HUES48 (cell line): ENCODE data around the gene DOCK6.
"Not testable (repeated sequence)": the region's sequence is repeated elsewhere in the genome, so short reads cannot be mapped to it uniquely, and the experiment has no call there.

ENCODE experiments used
- H3K27ac ChIP-seq: one replicate; pipeline ENCODE4 v1.7.0; 2013; ENCODE audit warnings: low read depth, low read length, inconsistent platforms
- H3K27me3 ChIP-seq: 2 replicates; pipeline ENCODE4 v1.6.1; 2013; ENCODE audit warnings: mild to moderate bottlenecking, low read length; ENCODE audit not compliant: control insufficient read depth, insufficient read depth
- H3K36me3 ChIP-seq: 2 replicates; pipeline ENCODE4 v1.6.1; 2013; ENCODE audit warnings: low read length; ENCODE audit not compliant: control insufficient read depth, insufficient read depth
- H3K4me1 ChIP-seq: 2 replicates; pipeline ENCODE4 v1.6.1; 2013; ENCODE audit warnings: mild to moderate bottlenecking, low read length; ENCODE audit not compliant: control insufficient read depth, insufficient read depth
- H3K4me3 ChIP-seq: 2 replicates; pipeline ENCODE4 v1.5.1; 2013; ENCODE audit warnings: mild to moderate bottlenecking, low read depth, low read length
- H3K9ac ChIP-seq: 2 replicates; pipeline ENCODE4 v1.6.1; 2013; ENCODE audit warnings: mild to moderate bottlenecking, low read depth, low read length, moderate library complexity
- H3K9me3 ChIP-seq: 2 replicates; pipeline ENCODE4 v1.6.1; 2013; ENCODE audit warnings: low read length; ENCODE audit not compliant: control insufficient read depth, insufficient read depth

DOCK6 gene

DNA sequence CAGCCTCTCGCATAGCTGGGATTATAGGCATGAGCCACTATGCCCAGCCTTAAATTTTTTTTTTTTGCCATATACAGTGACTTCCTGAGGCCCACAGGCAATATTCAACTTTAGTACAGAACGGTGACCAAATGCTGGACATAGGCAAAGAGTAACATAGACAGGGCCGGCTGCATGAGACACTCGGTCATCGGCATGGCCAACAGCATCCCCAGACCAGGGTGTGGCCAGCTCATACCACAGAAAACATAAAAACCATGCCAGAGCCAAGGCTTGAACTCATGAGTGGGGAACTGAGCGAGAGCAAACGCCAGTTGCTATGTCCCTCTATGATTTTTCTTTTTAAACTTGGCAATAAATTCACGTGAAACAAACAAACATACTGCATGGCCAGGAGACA is 82.0 kb downstream of the DOCK6 start:
- H3K9me3 ChIP-seq = no peaks in the 10 kb centered on the region
- H3K27ac ChIP-seq = no peak overlapping the region
- no peaks in the 10 kb centered on the region for H3K4me1 ChIP-seq
- no peaks in the 10 kb centered on the region for H3K27me3 ChIP-seq
- no peak overlapping the region for H3K9ac ChIP-seq
- peaks cover 24% of the 10 kb centered on the region for H3K36me3 ChIP-seq
- no peak overlapping the region for H3K4me3 ChIP-seq

DNA sequence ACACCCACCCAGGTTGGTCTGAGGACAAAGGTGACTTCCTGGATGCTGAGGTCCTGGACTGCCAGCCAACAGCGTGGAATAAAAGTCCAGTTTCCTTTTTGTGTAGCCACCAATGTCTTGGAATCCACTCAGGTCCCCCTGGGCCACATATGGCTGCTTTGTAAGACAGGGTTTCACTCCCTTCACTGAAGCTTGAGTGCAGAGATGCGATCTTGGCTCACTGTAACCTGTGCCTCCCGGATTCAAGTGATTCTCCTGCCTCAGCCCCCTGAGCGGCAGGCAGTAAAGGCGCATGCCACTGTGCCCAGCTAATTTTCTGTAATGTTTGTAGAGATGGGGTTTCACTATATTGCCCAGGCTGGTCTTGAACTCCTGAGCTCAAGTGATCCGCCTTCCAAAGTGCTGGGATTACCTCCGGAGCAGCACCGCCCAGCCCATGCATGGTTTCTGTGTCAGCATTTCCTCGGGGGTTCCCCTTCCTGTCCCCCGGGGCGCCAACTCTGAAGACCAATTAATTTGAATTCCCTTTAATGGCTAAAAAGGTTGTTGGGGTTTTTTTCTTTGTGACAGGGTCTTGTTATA is 82.5 kb downstream of the DOCK6 start:
- Histone ChIP-seq H3K27ac (no peak overlapping the region), H3K9ac (no peak overlapping the region), H3K36me3 (peaks cover 25% of the 10 kb centered on the region)

DNA sequence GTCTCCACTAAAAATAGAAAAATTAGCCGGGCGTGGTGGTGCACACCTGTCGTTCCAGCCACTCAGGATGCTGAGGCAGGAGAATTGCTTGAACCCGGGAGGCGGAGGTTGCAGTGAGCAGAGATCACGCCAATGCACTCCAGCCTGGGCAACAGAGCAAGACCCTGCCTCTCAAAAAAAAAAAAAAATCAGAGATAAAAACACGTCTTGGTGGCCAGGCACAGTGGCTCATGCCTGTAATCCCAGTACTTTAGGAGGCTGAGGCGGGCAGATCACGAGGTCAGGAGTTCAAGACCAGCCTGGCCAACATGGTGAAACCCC is 83.2 kb downstream of the DOCK6 start:
- H3K9ac ChIP-seq, H3K27me3 ChIP-seq, H3K27ac ChIP-seq, H3K4me1 ChIP-seq, H3K4me3 ChIP-seq, H3K9me3 ChIP-seq: not testable (repeated sequence)
- peaks cover 32% of the 10 kb centered on the region for H3K36me3 ChIP-seq

More for the DNA sequence above, 82.5 kb downstream of the DOCK6 start:
- no peaks in the 10 kb centered on the region for H3K4me1 ChIP-seq
- no peak overlapping the region for H3K4me3 ChIP-seq
- no peaks in the 10 kb centered on the region for H3K27me3 ChIP-seq
- no peaks in the 10 kb centered on the region for H3K9me3 ChIP-seq

DNA sequence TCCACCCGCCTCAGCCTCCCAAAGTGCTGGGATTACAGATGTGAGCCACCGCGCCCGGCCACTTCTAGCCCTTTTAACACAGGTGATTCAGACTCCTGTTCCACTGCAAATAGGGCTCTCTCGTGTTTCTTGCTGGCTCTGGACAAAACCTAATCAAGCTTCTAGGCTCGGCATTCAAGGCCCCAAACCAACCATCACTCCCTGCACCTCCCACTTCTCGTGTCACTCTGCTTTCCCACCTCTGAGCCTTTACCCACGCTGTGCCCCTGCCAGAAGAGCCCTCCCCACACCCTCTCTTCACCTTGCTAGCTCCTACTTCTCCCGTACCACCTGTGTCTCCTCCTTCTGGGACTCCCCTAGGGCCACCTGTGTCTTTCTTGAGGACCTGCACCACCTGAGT is 84.7 kb downstream of the DOCK6 start:
- Histone ChIP-seq H3K27ac (no peak overlapping the region), H3K27me3 (no peaks in the 10 kb centered on the region), H3K9ac (no peak overlapping the region), H3K4me1 (no peaks in the 10 kb centered on the region), H3K36me3 (peaks cover 47% of the 10 kb centered on the region), H3K9me3 (no peaks in the 10 kb centered on the region), H3K4me3 (no peak overlapping the region)

DNA sequence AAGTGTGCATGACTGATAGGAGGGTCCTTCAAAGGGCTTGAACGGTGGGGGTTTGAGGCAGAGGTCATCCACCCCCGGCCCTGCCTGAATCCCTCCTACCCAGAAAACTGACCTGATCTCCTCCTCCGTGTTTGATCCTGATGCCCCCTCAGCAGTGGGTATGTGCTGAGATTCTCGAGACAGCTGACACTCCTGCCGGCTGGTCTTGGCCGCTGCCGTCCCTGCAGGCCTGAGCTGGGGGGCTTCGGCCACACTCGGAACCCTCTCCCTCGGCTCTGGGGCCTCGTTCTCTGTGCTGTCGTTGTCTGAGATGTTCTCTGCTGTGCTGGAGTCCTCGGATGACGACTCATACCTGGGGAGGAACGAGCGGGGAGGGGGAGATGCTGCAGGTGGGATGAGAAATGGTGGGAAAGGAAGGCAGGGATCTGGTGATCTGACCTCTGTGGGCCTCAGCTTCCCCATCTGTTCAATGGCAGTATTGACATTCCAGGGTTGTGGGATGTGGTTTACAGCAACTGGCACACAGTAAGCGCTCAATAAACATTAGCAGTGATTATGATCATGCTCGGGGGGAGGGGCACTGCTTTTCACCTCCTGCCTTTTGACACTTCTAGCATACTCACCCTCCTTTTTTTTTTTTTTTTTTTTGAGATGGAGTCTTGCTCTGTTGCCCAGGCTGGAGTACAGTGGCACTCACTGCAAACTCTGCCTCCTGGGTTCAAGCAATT is 85.7 kb downstream of the DOCK6 start:
- H3K4me1 ChIP-seq = no peaks in the 10 kb centered on the region
- no peak overlapping the region for H3K27ac ChIP-seq
- H3K4me3 ChIP-seq = no peak overlapping the region
- peaks cover 51% of the 10 kb centered on the region for H3K36me3 ChIP-seq
- H3K9me3 ChIP-seq = no peaks in the 10 kb centered on the region
- no peaks in the 10 kb centered on the region for H3K27me3 ChIP-seq
- no peak overlapping the region for H3K9ac ChIP-seq

DNA sequence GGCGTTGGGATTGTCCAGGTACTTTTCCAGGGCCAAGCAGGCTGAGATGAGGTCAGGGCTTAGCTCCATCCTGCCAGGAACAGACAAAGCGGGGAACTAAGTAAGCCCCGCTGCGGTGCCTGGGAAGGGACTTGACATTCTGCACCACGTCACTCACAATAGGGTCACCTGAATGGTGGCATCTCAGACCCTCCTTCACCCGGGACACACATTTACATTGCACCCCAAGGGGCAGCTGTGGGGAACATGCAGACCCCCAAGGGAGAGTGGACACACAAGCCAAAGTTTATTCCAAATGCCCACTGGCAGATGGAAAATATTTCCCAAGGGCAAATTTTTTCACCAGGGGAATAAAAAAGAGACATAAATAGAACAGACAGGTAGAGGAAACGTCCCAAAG is 86.4 kb downstream of the DOCK6 start:
- H3K9me3 ChIP-seq = no peaks in the 10 kb centered on the region
- H3K4me1 ChIP-seq = no peaks in the 10 kb centered on the region
- H3K27me3 ChIP-seq = no peaks in the 10 kb centered on the region
- H3K4me3 ChIP-seq = no peak overlapping the region
- H3K27ac ChIP-seq = no peak overlapping the region
- H3K36me3 ChIP-seq = peaks cover 51% of the 10 kb centered on the region
- H3K9ac ChIP-seq = no peak overlapping the region

DNA sequence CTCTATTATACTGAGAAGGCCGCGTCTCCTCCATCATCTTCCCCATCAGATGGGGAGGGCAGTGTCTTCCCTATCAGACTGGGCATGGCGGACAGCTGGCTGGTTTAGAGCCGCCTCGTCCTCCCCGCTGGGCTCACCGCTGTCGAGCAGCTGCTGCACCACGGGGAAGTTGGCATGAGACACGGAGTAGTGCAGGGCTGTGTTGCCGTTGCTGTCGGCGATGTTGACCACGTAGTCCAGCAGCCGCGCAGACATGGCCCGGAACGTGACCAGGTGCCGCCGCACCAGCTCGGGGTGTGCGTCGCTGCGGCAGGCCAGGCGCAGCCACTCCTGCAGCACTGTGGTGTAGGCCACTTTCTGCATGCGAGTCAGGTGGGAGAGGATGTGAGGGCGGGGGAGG is 88.0 kb downstream of the DOCK6 start:
- H3K27ac ChIP-seq = no peak overlapping the region
- peaks cover 63% of the 10 kb centered on the region for H3K36me3 ChIP-seq
- no peak overlapping the region for H3K9ac ChIP-seq
- H3K4me1 ChIP-seq = no peaks in the 10 kb centered on the region
- H3K27me3 ChIP-seq = no peaks in the 10 kb centered on the region
- no peak overlapping the region for H3K4me3 ChIP-seq
- no peaks in the 10 kb centered on the region for H3K9me3 ChIP-seq

DNA sequence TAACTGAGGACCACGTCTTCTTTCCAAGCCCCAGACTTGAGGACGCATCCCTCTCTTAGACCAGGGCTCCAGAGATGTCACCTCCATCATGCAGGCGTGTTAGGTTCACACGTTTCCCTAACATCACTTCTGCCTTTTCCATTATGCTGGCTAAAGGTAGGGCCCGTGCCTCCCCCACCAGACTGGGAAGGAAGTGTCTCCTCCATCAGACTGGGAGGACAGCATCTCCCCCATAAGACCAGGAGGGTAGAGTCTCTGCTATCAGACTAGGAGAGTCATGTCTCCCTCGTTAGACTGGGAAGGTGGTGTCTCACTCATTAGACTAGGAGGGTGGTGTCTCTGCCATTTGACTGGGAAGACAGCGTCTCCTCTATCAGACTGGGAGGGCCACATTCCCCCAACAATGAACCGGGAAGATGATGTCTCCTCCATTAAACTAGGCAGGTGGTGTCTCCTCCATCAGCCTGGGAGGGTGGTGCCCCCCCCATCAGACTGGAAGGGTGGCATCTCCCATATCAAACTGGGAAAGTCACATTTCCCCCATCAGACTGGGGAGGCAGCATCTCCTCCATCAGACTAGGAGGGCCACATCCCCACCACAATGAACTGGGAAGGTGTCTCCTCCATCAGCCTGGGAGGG is 88.7 kb downstream of the DOCK6 start:
- Histone ChIP-seq H3K36me3 (peaks cover 67% of the 10 kb centered on the region), H3K4me3 (no peak overlapping the region), H3K9me3 (no peaks in the 10 kb centered on the region), H3K4me1 (no peaks in the 10 kb centered on the region), H3K27me3 (no peaks in the 10 kb centered on the region), H3K9ac (no peak overlapping the region), H3K27ac (no peak overlapping the region)

DNA sequence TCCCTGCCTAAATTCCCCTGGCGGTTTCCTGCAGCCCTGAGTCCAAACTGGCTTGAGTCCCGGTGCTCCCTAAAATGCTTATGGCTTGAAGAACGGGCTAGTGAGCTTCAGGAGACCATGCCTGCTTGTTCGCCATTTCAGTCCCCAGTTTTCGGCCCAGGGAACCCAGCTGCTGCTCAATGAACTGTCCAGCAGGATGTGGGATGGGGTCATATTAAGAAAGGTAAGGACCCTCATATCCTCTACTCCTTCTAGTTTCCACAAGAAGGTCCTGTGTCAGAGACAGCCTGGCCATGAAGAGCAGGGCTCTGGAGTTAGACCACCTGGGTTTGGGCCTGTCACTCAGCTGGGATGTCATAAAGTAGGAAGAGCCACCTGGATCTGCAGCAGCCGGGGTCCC is 89.7 kb downstream of the DOCK6 start:
- Histone ChIP-seq H3K36me3 (peaks cover 70% of the 10 kb centered on the region), H3K27ac (no peak overlapping the region), H3K27me3 (no peaks in the 10 kb centered on the region), H3K4me3 (no peak overlapping the region), H3K4me1 (no peaks in the 10 kb centered on the region), H3K9ac (no peak overlapping the region), H3K9me3 (no peaks in the 10 kb centered on the region)

DNA sequence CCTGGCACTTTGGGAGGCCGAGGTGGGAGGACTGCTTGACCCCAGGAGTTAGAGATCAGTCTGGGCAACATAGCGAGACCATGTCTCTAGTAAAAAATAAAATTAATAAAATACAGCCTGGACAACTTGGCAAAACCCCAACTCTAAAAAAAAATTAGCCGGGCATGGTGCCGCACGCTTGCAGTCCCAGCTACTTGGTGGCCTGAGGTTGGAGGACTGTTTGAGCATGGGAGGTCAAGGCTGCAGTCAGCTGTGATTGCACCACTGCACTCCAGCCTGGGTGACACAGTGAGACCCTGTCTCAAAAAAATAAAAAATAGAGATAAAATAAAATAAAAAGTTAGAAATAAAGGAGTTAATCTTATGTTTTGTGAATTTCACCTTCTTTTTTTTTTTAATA is 91.2 kb downstream of the DOCK6 start:
- Histone ChIP-seq H3K27ac (no peak overlapping the region), H3K4me1 (no peaks in the 10 kb centered on the region), H3K9ac (no peak overlapping the region), H3K36me3 (peaks cover 67% of the 10 kb centered on the region), H3K9me3 (no peaks in the 10 kb centered on the region), H3K27me3 (no peaks in the 10 kb centered on the region), H3K4me3 (no peak overlapping the region)

DNA sequence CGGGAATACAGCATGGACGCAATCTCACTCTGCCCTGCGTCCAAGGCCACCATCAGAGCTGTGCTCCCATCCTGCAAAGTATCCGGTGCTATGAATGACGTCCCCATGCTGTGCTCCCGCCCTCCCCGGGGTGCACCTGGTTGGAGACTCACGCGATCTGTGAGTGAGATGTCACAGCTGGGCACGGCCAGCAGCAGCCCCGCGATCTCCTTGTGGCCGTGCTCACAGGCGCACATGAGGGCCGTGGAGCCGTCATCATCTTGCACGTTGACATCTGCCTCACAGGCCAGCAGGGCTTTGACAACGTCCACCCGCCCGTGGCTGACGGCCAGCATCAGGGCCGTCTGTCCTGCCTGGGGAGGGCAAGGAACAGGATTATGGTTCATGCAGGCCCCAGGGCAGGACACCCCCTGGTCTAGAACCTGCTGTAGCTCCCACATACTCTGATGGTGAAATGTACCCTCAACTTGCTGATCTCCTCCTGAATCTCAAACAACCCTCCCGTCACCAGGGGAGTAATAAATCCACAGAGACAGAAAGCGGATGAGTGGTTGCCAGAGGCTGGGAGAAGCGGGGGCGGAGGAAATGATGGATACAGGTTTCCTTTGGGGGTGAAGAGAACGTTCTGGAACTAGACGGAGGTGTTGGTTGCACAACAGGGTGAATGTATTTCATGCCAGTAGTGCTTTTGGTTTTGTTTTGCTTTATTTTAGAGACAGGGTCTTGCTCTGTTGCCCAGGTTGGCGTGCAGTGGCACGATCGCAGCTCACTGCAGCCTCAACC is 92.2 kb downstream of the DOCK6 start:
- peaks cover 70% of the 10 kb centered on the region for H3K36me3 ChIP-seq

More for the DNA sequence above, 92.2 kb downstream of the DOCK6 start:
- Histone ChIP-seq H3K4me1 (no peaks in the 10 kb centered on the region), H3K4me3 (no peak overlapping the region), H3K27ac (no peak overlapping the region), H3K9ac (no peak overlapping the region), H3K9me3 (no peaks in the 10 kb centered on the region), H3K27me3 (no peaks in the 10 kb centered on the region)
